Liver (tissue), 3 donors: ENCODE data around the gene GGA1.

Experiments used
- ATF3 ChIP-seq: IDR thresholded peaks from 2 replicates; pipeline ENCODE4 v1.6.1; 2016; ENCODE audit warnings: antibody characterized with exemption
- CTCF ChIP-seq: fragments of 150-350 bp; IDR thresholded peaks from 2 replicates; pipeline ENCODE4 v1.5.1; 2017; ENCODE audit warnings: improper control_type of control experiment, low read depth, low read length; ENCODE audit not compliant: missing input control
- EGR1 ChIP-seq, 2 donors: IDR thresholded peaks; 2 replicates each; pipeline ENCODE4 v1.6.1; 2016 to 2018; ENCODE audit warnings: antibody characterized with exemption in 2 of 2, low read depth in 2 of 2
- FOXA1 ChIP-seq: IDR thresholded peaks from 2 replicates; pipeline ENCODE4 v1.6.1; 2016; ENCODE audit warnings: antibody characterized with exemption
- GABPA ChIP-seq, 2 donors: IDR thresholded peaks in 1 of 2; conservative IDR thresholded peaks in 1 of 2; 2 replicates each; pipeline ENCODE4 v1.6.1; 2016; ENCODE audit warnings: antibody characterized with exemption in 2 of 2, mild to moderate bottlenecking in 1 of 2, moderate library complexity in 1 of 2
- HNF4A ChIP-seq, 2 donors: conservative IDR thresholded peaks; 2 replicates each; pipeline ENCODE4 v1.6.1; 2016; ENCODE audit warnings: antibody characterized with exemption in 2 of 2, mild to moderate bottlenecking in 2 of 2
- JUND ChIP-seq, 2 donors: IDR thresholded peaks; 2 replicates each; pipeline ENCODE4 v1.6.1; 2016; ENCODE audit warnings: antibody characterized with exemption in 2 of 2
- MAX ChIP-seq: IDR thresholded peaks from 2 replicates; pipeline ENCODE4 v1.6.1; 2016; ENCODE audit warnings: antibody characterized with exemption
- REST ChIP-seq: IDR thresholded peaks from 2 replicates; pipeline ENCODE4 v1.6.1; 2016; ENCODE audit warnings: antibody characterized with exemption, mild to moderate bottlenecking
- RXRA ChIP-seq, 2 donors: IDR thresholded peaks; 2 replicates each; pipeline ENCODE4 v1.6.1; 2017 to 2018; ENCODE audit warnings: antibody characterized with exemption in 2 of 2, mild to moderate bottlenecking in 1 of 2
- SP1 ChIP-seq: IDR thresholded peaks from 2 replicates; pipeline ENCODE4 v1.6.1; 2018; ENCODE audit warnings: antibody characterized with exemption, mild to moderate bottlenecking
- TAF1 ChIP-seq: conservative IDR thresholded peaks from 2 replicates; pipeline ENCODE4 v1.6.1; 2016; ENCODE audit warnings: antibody characterized with exemption, mild to moderate bottlenecking
- YY1 ChIP-seq: IDR thresholded peaks from 2 replicates; pipeline ENCODE4 v1.6.1; 2016; ENCODE audit warnings: antibody characterized with exemption, mild to moderate bottlenecking
- ZBTB33 ChIP-seq: IDR thresholded peaks from 2 replicates; pipeline ENCODE4 v1.6.1; 2016; ENCODE audit warnings: antibody characterized with exemption
- donor health status: healthy.
- donor health status: healthy.

GRCh38 chr22:37608477-37609239, at the start of gene GGA1:
- no peak for TF ChIP-seq CTCF
- peak in 1 of 2 donors; percentile 26 for TF ChIP-seq HNF4A (conservative IDR thresholded peaks at IDR 0.05)
- TF ChIP-seq GABPA (IDR thresholded peaks at IDR 0.05 in 1 of 2, conservative IDR thresholded peaks at IDR 0.05 in 1 of 2) = peak; percentile 98 to 99
- TF ChIP-seq RXRA (IDR thresholded peaks at IDR 0.05) = peak; percentile 88 to 93
- peak; percentile 98 for TF ChIP-seq ZBTB33
- TF ChIP-seq REST = peak; percentile 50
- peak; percentile 13 to 39 for TF ChIP-seq JUND (IDR thresholded peaks at IDR 0.05)
- no peak for TF ChIP-seq ATF3
- peak; percentile 98 for TF ChIP-seq MAX
- TF ChIP-seq SP1 = peak; percentile 86
- TF ChIP-seq YY1 = peak; percentile 77
- no peak for TF ChIP-seq TAF1
- peak; percentile 10 to 52 for TF ChIP-seq EGR1 (IDR thresholded peaks at IDR 0.05; ENCODE audit: low read depth in 2 of 2)
- TF ChIP-seq FOXA1 = peak; percentile 34
